Breast epithelium (tissue), 4 donors: ENCODE data around the gene GALNT2. TPM values are rescaled to one million over a fixed set of nuclear protein-coding genes. Genes with fewer than 3 reads are reported as not detected.

Source experiments
- DNase-seq, 2 donors: peaks; one replicate each; pipeline ENCODE4 v3.0.0-alpha.2; 2019; ENCODE audit warnings: low spot score in 2 of 2
- H3K27ac ChIP-seq, 2 donors: fragments of 200-600 bp; sonication (generic) in 1 of 2; one replicate each; pipeline ENCODE4 v1.5.1; 2016 to 2019; ENCODE audit warnings: mild to moderate bottlenecking in 1 of 2
- H3K27me3 ChIP-seq, 2 donors: fragments of 200-600 bp; sonication (generic) in 1 of 2; one replicate each; pipeline versions ENCODE4 v1.5.1 to v1.6.0; 2017 to 2019; ENCODE audit warnings: control low read depth in 1 of 2, mild to moderate bottlenecking in 1 of 2
- H3K36me3 ChIP-seq: fragments of 200-600 bp; one replicate; pipeline ENCODE4 v1.5.1; 2019
- H3K4me1 ChIP-seq, 2 donors: fragments of 200-600 bp; sonication (generic); one replicate each; pipeline ENCODE4 v1.5.1; 2016 to 2019; ENCODE audit warnings: control low read depth in 1 of 2
- H3K4me3 ChIP-seq, 3 donors: fragments of 200-600 bp; sonication (generic); 1 replicate in 2 of 3; 2 replicates in 1 of 3; pipeline ENCODE4 v1.5.1; 2016 to 2019; ENCODE audit warnings: mild to moderate bottlenecking in 3 of 3, moderate library complexity in 2 of 3
- H3K9me3 ChIP-seq, 2 donors: fragments of 200-600 bp; sonication (generic) in 1 of 2; one replicate each; pipeline ENCODE4 v1.5.1; 2016 to 2019; ENCODE audit warnings: control low read depth in 1 of 2
- POLR2A ChIP-seq: fragments of 450-650 bp; IDR thresholded peaks from one replicate; pipeline ENCODE4 v1.6.1; 2016; ENCODE audit warnings: antibody characterized with exemption, mild to moderate bottlenecking, moderate library complexity
- POLR2AphosphoS5 ChIP-seq, 3 donors: sonication (generic); formaldehyde crosslinking; IDR thresholded peaks; one replicate each; pipeline ENCODE4 v1.6.1; 2017; ENCODE audit warnings: antibody characterized with exemption in 3 of 3
- intact Hi-C: fragments of 100-400 bp; cut with DNase I; formaldehyde crosslinking; loops from one replicate; pipeline ENCODE4 v1.15.1; 2023; ENCODE audit warnings: low total_unique reads
- total RNA-seq, 3 donors: library from RNA; depleted of rRNA; stranded (reverse); fragments of >200 nt; gene quantifications; one replicate each; pipeline ENCODE4 v1.1.0, GENCODE V29; 2016
- TF ChIP-seq, protein P1 (sequence below), 3 donors: fragments of 450-650 bp; IDR thresholded peaks; one replicate each; pipeline ENCODE4 v1.5.1; 2016 to 2017; ENCODE audit warnings: antibody characterized with exemption in 3 of 3, mild to moderate bottlenecking in 3 of 3, moderate library complexity in 3 of 3

Gene GALNT2
- total RNA-seq, 3 donors from 2014 or later: 27.4 to 53.0 (median 42.6) TPM

DNA sequence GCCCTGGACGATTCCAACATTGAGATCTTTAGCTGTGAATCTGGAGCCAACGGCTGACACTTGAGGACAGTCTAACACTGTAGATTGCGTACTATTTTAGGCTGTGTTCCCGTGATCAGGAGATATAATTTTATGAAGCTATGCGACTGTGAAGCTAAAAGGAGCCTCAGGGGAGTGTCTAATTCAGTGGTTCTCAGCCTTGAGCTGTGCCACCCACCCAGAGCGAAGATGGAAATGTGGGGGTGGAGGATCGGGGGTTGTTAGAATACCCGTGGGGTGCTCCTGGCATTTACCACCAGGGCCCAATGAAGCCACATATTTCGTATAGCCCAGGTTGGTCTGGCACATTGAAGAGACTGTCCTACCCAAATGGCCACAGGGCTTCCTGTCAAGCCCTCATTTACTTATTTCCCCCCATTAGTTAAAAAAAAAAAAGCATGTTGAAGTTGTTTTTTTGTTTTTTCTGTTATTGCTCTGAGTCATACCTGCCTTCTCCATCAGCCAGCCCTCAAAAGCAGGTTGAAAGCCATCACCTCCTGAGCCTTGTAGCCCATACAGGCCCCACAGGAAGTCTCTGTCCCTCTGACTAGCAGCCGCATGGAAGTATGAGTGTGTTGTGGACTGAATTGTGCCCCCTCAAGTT, 141.7 kb downstream of the GALNT2 start:
- DNase-seq: no peak
- intact Hi-C loops: no loop called here
- Histone ChIP-seq H3K4me1 (peaks cover 0 to 5% of the 10 kb centered on the region in 2 donors), H3K27me3 (no peaks in the 10 kb centered on the region), H3K36me3 (no peaks in the 10 kb centered on the region), H3K9me3 (no peaks in the 10 kb centered on the region), H3K27ac (peak overlapping the region; percentile 46 to 68), H3K4me3 (no peak overlapping the region)
- TF ChIP-seq POLR2AphosphoS5 (IDR thresholded peaks at IDR 0.05) (no peak), POLR2A (no peak)
- TF ChIP-seq, protein P1, sequence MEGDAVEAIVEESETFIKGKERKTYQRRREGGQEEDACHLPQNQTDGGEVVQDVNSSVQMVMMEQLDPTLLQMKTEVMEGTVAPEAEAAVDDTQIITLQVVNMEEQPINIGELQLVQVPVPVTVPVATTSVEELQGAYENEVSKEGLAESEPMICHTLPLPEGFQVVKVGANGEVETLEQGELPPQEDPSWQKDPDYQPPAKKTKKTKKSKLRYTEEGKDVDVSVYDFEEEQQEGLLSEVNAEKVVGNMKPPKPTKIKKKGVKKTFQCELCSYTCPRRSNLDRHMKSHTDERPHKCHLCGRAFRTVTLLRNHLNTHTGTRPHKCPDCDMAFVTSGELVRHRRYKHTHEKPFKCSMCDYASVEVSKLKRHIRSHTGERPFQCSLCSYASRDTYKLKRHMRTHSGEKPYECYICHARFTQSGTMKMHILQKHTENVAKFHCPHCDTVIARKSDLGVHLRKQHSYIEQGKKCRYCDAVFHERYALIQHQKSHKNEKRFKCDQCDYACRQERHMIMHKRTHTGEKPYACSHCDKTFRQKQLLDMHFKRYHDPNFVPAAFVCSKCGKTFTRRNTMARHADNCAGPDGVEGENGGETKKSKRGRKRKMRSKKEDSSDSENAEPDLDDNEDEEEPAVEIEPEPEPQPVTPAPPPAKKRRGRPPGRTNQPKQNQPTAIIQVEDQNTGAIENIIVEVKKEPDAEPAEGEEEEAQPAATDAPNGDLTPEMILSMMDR (IDR thresholded peaks at IDR 0.05): no peak

DNA sequence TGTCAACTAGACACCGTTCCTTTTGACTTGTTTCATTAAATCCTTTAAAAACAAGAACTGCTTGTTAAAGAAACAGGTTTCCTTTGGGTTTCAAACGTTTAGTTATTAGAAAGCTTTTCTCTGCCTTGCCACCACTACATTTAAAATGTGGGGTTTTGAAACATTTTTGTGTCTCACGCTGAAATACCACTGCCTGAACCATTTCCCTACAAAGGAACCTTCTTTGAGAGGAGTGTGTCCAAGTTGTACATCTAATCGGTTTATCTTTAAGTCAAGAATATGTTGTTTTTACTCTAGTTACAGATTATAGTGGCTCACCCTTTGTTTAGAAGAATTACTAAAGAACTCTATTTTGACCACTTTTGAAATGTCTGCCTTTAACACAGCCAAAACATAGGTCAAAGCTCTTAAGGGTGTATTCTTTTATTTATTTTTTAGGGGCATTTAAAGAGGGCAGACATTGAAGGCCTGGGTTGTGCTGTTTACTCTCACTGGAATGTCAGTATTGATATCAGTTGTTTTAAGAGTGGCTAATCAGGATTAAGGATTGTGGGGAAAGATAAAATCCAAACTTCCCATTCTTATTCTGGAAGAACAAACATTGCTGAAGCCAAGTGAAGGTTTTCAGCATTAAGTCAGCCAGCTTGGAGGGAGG, 143.4 kb downstream of the GALNT2 start:
- Histone ChIP-seq H3K36me3 (no peaks in the 10 kb centered on the region), H3K27me3 (no peaks in the 10 kb centered on the region), H3K9me3 (no peaks in the 10 kb centered on the region), H3K4me3 (no peak overlapping the region), H3K4me1 (peaks cover 0 to 5% of the 10 kb centered on the region in 2 donors), H3K27ac (peak overlapping the region; percentile 46 to 68)
- no peak for DNase-seq
- TF ChIP-seq, protein P1 (IDR thresholded peaks at IDR 0.05): no peak
- TF ChIP-seq POLR2AphosphoS5 (IDR thresholded peaks at IDR 0.05) (no peak), POLR2A (no peak)
- intact Hi-C loops: no loop called here

DNA sequence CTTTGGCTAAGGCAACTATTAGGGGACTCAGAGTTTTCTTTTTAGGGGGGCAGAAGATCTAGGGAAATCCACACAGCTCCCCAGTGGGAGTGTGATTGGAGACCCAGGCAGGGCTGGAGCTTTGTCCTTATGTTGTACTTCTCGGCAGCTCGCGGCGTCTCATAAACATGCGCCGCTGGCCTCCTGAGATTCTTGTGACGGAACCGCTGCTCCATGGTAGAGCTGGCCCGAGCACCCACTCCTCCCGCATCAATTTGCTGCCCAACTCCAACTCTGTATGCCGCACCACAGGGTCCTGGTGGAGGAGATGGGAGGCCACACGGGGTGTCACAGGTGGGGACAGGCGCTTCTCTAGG, 143.9 kb downstream of the GALNT2 start:
- Histone ChIP-seq H3K27me3 (no peaks in the 10 kb centered on the region), H3K4me3 (no peak overlapping the region), H3K27ac (peak overlapping the region; percentile 46 to 49), H3K9me3 (no peaks in the 10 kb centered on the region), H3K36me3 (no peaks in the 10 kb centered on the region), H3K4me1 (peaks cover 0 to 5% of the 10 kb centered on the region in 2 donors)
- no peak for DNase-seq
- TF ChIP-seq POLR2A (no peak), POLR2AphosphoS5 (IDR thresholded peaks at IDR 0.05) (no peak)
- TF ChIP-seq, protein P1 (IDR thresholded peaks at IDR 0.05): no peak
- intact Hi-C loops: no loop called here

DNA sequence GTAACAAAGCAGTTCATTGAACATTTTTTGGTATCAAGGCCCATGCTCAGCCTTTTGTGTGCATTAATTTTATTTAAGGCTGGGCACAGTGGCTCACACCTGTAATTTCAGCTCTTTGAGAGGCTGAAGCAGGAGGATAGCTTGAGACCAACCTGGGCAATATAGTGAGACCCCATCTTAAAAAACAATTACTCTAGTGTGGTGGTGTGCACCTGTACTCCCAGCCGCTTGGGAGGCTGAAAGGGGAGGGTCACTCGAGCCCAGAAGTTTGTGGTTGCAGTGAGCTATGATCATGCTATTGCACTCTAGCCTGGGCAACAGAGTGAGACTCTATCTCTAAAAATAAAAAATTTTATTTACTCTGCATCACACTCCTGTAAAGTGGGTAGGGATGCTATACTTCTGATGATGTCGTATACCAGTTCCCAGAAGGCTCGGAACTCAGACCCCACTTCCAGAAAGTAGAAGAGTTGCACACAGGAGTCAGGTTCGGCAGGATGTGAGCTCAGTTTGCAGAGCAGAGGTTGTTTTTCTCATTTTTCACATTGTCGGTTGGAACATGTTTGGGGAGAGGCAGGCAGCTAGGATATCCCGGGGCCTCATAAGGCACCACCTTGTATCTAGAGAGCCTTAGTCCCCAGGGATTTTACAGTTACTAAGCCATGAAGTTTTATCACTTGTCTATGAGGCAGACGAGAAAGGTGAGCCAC, 144.6 kb downstream of the GALNT2 start:
- Histone ChIP-seq H3K4me1 (peaks cover 0 to 5% of the 10 kb centered on the region in 2 donors), H3K27ac (peak overlapping the region; percentile 12 to 49), H3K4me3 (no peak overlapping the region), H3K9me3 (no peaks in the 10 kb centered on the region), H3K36me3 (no peaks in the 10 kb centered on the region), H3K27me3 (no peaks in the 10 kb centered on the region)
- TF ChIP-seq POLR2AphosphoS5 (IDR thresholded peaks at IDR 0.05) (no peak), POLR2A (no peak)
- TF ChIP-seq, protein P1 (IDR thresholded peaks at IDR 0.05): no peak
- DNase-seq: no peak
- intact Hi-C loops: no loop called here
